ENCODE data around the gene SLC2A13.

SLC2A13 gene

GRCh38 chr12:39892146-39892545, 213.7 kb downstream of the SLC2A13 start:
- DNase-seq (ENCODE audit: low spot score in 2 of 2) (no peak), ATAC-seq (replicated peaks; ENCODE audit: extremely low read depth, poor library complexity, severe bottlenecking) (no peak)
- Mint-ChIP-seq H3K27me3 (no peaks in the 10 kb centered on the region), H3K4me3 (no peak overlapping the region), H3K9me3 (no peaks in the 10 kb centered on the region), H3K36me3 (ENCODE audit: insufficient read depth) (no peaks in the 10 kb centered on the region), H3K27ac (ENCODE audit: low read depth) (no peak overlapping the region), H3K4me1 (no peaks in the 10 kb centered on the region)

DNA sequence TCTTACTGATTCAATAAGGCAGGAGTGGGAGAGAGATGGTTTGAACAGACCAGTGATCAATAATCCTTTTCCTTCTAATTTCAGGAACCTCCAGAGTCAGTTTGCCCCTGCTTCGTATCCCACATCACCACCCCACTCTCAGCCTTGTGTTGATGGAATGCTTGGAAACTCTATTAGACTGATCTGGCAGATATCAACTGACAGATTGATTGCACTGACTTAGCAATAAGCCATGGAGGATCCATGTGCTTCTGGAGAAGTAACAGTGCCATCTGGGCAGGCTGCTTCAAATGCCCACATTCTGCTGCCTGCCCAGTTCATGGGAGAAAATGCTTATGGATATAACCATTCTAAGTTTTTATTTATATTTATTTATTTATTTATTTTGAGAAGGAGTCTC, 218.0 kb downstream of the SLC2A13 start:
- Mint-ChIP-seq H3K27ac (ENCODE audit: low read depth) (no peak overlapping the region), H3K9me3 (no peaks in the 10 kb centered on the region), H3K36me3 (ENCODE audit: insufficient read depth) (no peaks in the 10 kb centered on the region), H3K27me3 (no peaks in the 10 kb centered on the region), H3K4me3 (no peak overlapping the region), H3K4me1 (no peaks in the 10 kb centered on the region)
- DNase-seq (ENCODE audit: low spot score in 2 of 2) (no peak), ATAC-seq (replicated peaks; ENCODE audit: extremely low read depth, poor library complexity, severe bottlenecking) (no peak)

DNA sequence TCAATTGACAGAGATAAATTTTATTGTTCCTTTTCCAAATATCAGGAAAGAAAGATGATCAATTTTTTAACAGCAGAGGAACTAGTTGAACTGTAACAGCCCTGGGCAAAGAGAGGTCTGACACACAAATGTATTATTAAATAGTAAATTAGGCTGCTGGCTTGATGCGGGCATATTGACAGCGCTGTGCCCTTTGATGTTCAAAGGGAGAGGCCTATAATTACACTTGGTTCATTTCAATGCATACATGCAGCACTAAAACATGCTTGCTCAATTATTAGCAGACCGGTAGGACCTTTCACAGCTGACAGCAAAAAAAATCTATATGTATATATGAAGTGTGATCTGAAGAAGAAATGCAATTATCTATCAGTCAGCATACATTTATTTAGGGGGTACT, 219.8 kb downstream of the SLC2A13 start:
- H3K27ac Mint-ChIP-seq (ENCODE audit: low read depth), result no peak overlapping the region
- ATAC-seq (replicated peaks; ENCODE audit: extremely low read depth, poor library complexity, severe bottlenecking) (no peak), DNase-seq (ENCODE audit: low spot score in 2 of 2) (no peak)
- no peaks in the 10 kb centered on the region for H3K27me3 Mint-ChIP-seq
- H3K9me3 Mint-ChIP-seq, result no peaks in the 10 kb centered on the region
- H3K4me1 Mint-ChIP-seq, result no peaks in the 10 kb centered on the region
- H3K4me3 Mint-ChIP-seq, result no peak overlapping the region
- H3K36me3 Mint-ChIP-seq (ENCODE audit: insufficient read depth), result no peaks in the 10 kb centered on the region

DNA sequence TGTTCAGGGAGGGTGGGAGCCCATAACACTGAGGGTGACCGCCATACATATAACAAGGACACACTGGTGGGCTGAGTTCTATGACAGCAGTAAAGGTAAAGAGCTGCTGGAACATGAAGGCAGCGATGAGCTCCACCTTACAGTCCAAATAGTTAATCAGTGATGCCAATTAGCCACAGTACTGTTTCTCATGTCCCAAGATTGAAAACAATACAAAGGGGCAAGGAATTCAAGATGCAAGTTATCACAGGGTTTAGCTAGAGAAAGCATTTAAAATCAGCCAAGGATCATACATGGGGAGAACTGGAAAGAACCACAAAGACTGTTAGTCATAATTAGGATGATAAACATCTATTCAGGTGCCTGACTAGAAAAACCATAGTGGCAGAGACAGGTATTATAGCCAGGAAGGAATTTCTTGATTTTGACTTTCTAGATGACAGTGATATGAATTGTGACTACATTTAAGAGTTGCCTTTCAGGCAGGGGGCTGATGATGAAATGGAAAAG, 221.2 kb downstream of the SLC2A13 start:
- Mint-ChIP-seq H3K9me3 (no peaks in the 10 kb centered on the region), H3K4me1 (no peaks in the 10 kb centered on the region), H3K4me3 (no peak overlapping the region), H3K27me3 (no peaks in the 10 kb centered on the region), H3K36me3 (ENCODE audit: insufficient read depth) (no peaks in the 10 kb centered on the region), H3K27ac (ENCODE audit: low read depth) (no peak overlapping the region)
- ATAC-seq (replicated peaks; ENCODE audit: extremely low read depth, poor library complexity, severe bottlenecking), result no peak
- no peak for DNase-seq (ENCODE audit: low spot score in 2 of 2)

- DNase-seq (ENCODE audit: low spot score in 2 of 2), result no peak
- H3K4me1 Mint-ChIP-seq, result no peaks in the 10 kb centered on the region
- no peaks in the 10 kb centered on the region for H3K36me3 Mint-ChIP-seq (ENCODE audit: insufficient read depth)
- no peak overlapping the region for H3K27ac Mint-ChIP-seq (ENCODE audit: low read depth)
- H3K9me3 Mint-ChIP-seq, result no peaks in the 10 kb centered on the region
- H3K27me3 Mint-ChIP-seq, result no peaks in the 10 kb centered on the region
- no peak overlapping the region for H3K4me3 Mint-ChIP-seq
- ATAC-seq (replicated peaks; ENCODE audit: extremely low read depth, poor library complexity, severe bottlenecking), result no peak
Measured at GRCh38 chr12:39883411-39883810, 222.5 kb downstream of the SLC2A13 start.

DNA sequence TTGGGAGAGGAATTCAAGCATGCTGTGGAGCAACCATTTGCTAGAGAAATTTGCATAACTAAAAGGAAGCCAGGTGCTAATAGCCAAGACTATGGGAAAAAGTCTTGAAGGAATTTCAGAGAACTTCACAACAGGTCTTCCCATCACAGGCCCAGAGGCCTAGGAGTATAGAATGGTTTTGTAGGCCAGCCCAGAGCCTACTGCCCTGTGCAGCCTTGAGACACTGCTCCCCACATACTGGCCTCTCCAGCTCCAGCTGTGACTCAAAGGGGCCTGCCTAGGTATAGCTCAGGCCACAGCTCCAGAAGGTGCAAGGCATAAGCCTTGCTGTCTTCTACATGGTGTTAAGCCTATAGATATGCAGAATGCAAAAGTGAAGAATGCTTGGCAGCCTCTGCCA, 227.1 kb downstream of the SLC2A13 start:
- H3K9me3 Mint-ChIP-seq, result no peaks in the 10 kb centered on the region
- no peak overlapping the region for H3K4me3 Mint-ChIP-seq
- H3K36me3 Mint-ChIP-seq (ENCODE audit: insufficient read depth), result no peaks in the 10 kb centered on the region
- no peak overlapping the region for H3K27ac Mint-ChIP-seq (ENCODE audit: low read depth)
- H3K4me1 Mint-ChIP-seq, result no peaks in the 10 kb centered on the region
- DNase-seq (ENCODE audit: low spot score in 2 of 2) (no peak), ATAC-seq (replicated peaks; ENCODE audit: extremely low read depth, poor library complexity, severe bottlenecking) (no peak)
- no peaks in the 10 kb centered on the region for H3K27me3 Mint-ChIP-seq

DNA sequence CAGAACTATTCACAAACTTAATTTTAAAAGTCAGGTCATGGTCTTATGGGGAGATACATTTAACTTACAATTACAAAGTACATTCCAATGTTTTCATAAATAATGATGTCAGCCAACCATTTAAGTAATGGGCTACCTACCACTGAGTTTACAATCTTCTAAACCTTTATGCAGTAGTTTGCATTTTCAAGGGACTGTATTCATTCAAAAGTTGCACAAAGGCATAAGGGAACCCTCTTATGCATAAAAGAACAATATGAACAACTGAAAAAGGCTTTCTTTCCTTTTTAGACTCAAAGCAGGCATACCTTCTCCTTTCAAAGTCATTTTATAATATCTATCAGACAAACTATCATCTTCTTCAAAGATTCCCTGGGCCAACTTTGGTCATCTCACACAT, 230.2 kb downstream of the SLC2A13 start:
- Mint-ChIP-seq H3K36me3 (ENCODE audit: insufficient read depth) (no peaks in the 10 kb centered on the region), H3K9me3 (no peaks in the 10 kb centered on the region), H3K27ac (ENCODE audit: low read depth) (no peak overlapping the region), H3K4me3 (no peak overlapping the region), H3K4me1 (no peaks in the 10 kb centered on the region), H3K27me3 (no peaks in the 10 kb centered on the region)
- DNase-seq (ENCODE audit: low spot score in 2 of 2) (no peak), ATAC-seq (replicated peaks; ENCODE audit: extremely low read depth, poor library complexity, severe bottlenecking) (no peak)

- H3K9me3 Mint-ChIP-seq, result no peaks in the 10 kb centered on the region
- no peak overlapping the region for H3K27ac Mint-ChIP-seq (ENCODE audit: low read depth)
- ATAC-seq (replicated peaks; ENCODE audit: extremely low read depth, poor library complexity, severe bottlenecking), result no peak
- H3K27me3 Mint-ChIP-seq, result no peaks in the 10 kb centered on the region
- no peaks in the 10 kb centered on the region for H3K36me3 Mint-ChIP-seq (ENCODE audit: insufficient read depth)
- H3K4me3 Mint-ChIP-seq, result no peak overlapping the region
- H3K4me1 Mint-ChIP-seq, result no peaks in the 10 kb centered on the region
- no peak for DNase-seq (ENCODE audit: low spot score in 2 of 2)
Measured at GRCh38 chr12:39874785-39875184, 231.1 kb downstream of the SLC2A13 start.

- Mint-ChIP-seq H3K27me3 (no peaks in the 10 kb centered on the region), H3K27ac (ENCODE audit: low read depth) (no peak overlapping the region)
- no peak for ATAC-seq (replicated peaks; ENCODE audit: extremely low read depth, poor library complexity, severe bottlenecking)
Measured at GRCh38 chr12:39873065-39873464, 232.8 kb downstream of the SLC2A13 start.

GRCh38 chr12:39872425-39872824, 233.5 kb downstream of the SLC2A13 start:
- no peaks in the 10 kb centered on the region for H3K4me1 Mint-ChIP-seq
- no peak overlapping the region for H3K4me3 Mint-ChIP-seq
- H3K27ac Mint-ChIP-seq (ENCODE audit: low read depth), result no peak overlapping the region
- no peaks in the 10 kb centered on the region for H3K9me3 Mint-ChIP-seq
- H3K27me3 Mint-ChIP-seq, result no peaks in the 10 kb centered on the region
- DNase-seq (ENCODE audit: low spot score in 2 of 2) (no peak), ATAC-seq (replicated peaks; ENCODE audit: extremely low read depth, poor library complexity, severe bottlenecking) (no peak)
- no peaks in the 10 kb centered on the region for H3K36me3 Mint-ChIP-seq (ENCODE audit: insufficient read depth)

More at GRCh38 chr12:39873065-39873464, 232.8 kb downstream of the SLC2A13 start:
- no peak for DNase-seq (ENCODE audit: low spot score in 2 of 2)
- Mint-ChIP-seq H3K4me1 (no peaks in the 10 kb centered on the region), H3K9me3 (no peaks in the 10 kb centered on the region), H3K36me3 (ENCODE audit: insufficient read depth) (no peaks in the 10 kb centered on the region), H3K4me3 (no peak overlapping the region)

DNA sequence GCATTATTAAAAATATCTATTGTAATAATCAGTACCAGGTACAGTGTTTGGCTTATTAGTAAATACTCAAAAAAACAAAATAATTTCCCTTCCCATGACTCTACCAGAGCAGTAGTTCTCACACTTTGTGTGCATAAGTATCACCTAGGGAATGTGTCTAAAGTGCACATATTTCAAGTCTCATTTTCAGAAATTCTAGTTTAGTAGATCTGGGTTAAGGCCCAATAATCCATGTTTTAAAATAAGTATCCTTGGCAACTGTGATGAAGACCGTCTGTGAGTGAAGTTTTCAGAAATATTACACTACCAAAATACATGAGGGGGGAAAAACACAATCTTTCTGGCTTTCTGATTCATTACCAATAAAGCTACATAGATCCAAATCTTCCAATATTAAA, 237.6 kb downstream of the SLC2A13 start:
- Mint-ChIP-seq H3K9me3 (no peaks in the 10 kb centered on the region), H3K27ac (ENCODE audit: low read depth) (no peak overlapping the region), H3K4me1 (no peaks in the 10 kb centered on the region), H3K27me3 (no peaks in the 10 kb centered on the region), H3K4me3 (no peak overlapping the region), H3K36me3 (ENCODE audit: insufficient read depth) (no peaks in the 10 kb centered on the region)
- DNase-seq (ENCODE audit: low spot score in 2 of 2) (no peak), ATAC-seq (replicated peaks; ENCODE audit: extremely low read depth, poor library complexity, severe bottlenecking) (no peak)

GRCh38 chr12:39867631-39868327, 238.1 kb downstream of the SLC2A13 start:
- Mint-ChIP-seq H3K9me3 (no peaks in the 10 kb centered on the region), H3K27me3 (no peaks in the 10 kb centered on the region), H3K4me1 (no peaks in the 10 kb centered on the region), H3K36me3 (ENCODE audit: insufficient read depth) (no peaks in the 10 kb centered on the region), H3K27ac (ENCODE audit: low read depth) (no peak overlapping the region), H3K4me3 (no peak overlapping the region)
- DNase-seq (ENCODE audit: low spot score in 2 of 2) (no peak), ATAC-seq (replicated peaks; ENCODE audit: extremely low read depth, poor library complexity, severe bottlenecking) (no peak)

- DNase-seq (ENCODE audit: low spot score in 2 of 2), result no peak
- no peaks in the 10 kb centered on the region for H3K4me1 Mint-ChIP-seq
- H3K27me3 Mint-ChIP-seq, result no peaks in the 10 kb centered on the region
- no peaks in the 10 kb centered on the region for H3K36me3 Mint-ChIP-seq (ENCODE audit: insufficient read depth)
- H3K27ac Mint-ChIP-seq (ENCODE audit: low read depth), result no peak overlapping the region
- ATAC-seq (replicated peaks; ENCODE audit: extremely low read depth, poor library complexity, severe bottlenecking), result no peak
- H3K4me3 Mint-ChIP-seq, result no peak overlapping the region
- no peaks in the 10 kb centered on the region for H3K9me3 Mint-ChIP-seq
Measured at GRCh38 chr12:39866135-39866534, 239.7 kb downstream of the SLC2A13 start.

Data from central memory CD8-positive, alpha-beta T cell (primary cell).